Liver (tissue), 9 donors: ENCODE results near the gene HOXD11. TPM values are rescaled to one million over a fixed set of nuclear protein-coding genes. Genes with fewer than 3 reads are reported as not detected.

Source experiments
- DNase-seq: peaks from one replicate; pipeline ENCODE4 v3.0.0-alpha.2; 2017; ENCODE audit warnings: low spot score
- H3K27ac ChIP-seq, 2 donors: one replicate each; pipeline ENCODE4 v1.7.0; 2013; ENCODE audit warnings: inconsistent platforms in 2 of 2, low read length in 2 of 2, control low read depth in 1 of 2, low read depth in 1 of 2, mild to moderate bottlenecking in 1 of 2
- H3K27me3 ChIP-seq, 4 donors: one replicate each; pipeline versions ENCODE4 v1.6.1 to v1.7.0; 2013; ENCODE audit warnings: low read length in 3 of 4, inconsistent platforms in 1 of 4, mild to moderate bottlenecking in 1 of 4, moderate library complexity in 1 of 4; ENCODE audit not compliant: control insufficient read depth in 4 of 4, insufficient read depth in 4 of 4
- H3K36me3 ChIP-seq, 4 donors: one replicate each; pipeline versions ENCODE4 v1.6.1 to v1.7.0; 2013; ENCODE audit warnings: low read length in 3 of 4, mild to moderate bottlenecking in 3 of 4, low read depth in 1 of 4, moderate library complexity in 1 of 4; ENCODE audit not compliant: control insufficient read depth in 4 of 4, insufficient read depth in 3 of 4
- H3K4me1 ChIP-seq, 4 donors: one replicate each; pipeline versions ENCODE4 v1.6.1 to v1.7.0; 2013; ENCODE audit warnings: low read length in 3 of 4, mild to moderate bottlenecking in 3 of 4, moderate library complexity in 1 of 4; ENCODE audit not compliant: control insufficient read depth in 4 of 4, insufficient read depth in 4 of 4
- H3K4me3 ChIP-seq, 3 donors: one replicate each; pipeline versions ENCODE4 v1.6.1 to v1.7.0; 2013; ENCODE audit warnings: low read length in 3 of 3, control low read depth in 1 of 3, low read depth in 1 of 3, mild to moderate bottlenecking in 1 of 3
- H3K9ac ChIP-seq, 2 donors: one replicate each; pipeline ENCODE4 v1.7.0; 2013; ENCODE audit warnings: low read length in 2 of 2, mild to moderate bottlenecking in 2 of 2, moderate library complexity in 2 of 2, control low read depth in 1 of 2, low read depth in 1 of 2
- H3K9me3 ChIP-seq, 4 donors: one replicate each; pipeline versions ENCODE4 v1.6.1 to v1.7.0; 2013; ENCODE audit warnings: low read length in 3 of 4; ENCODE audit not compliant: control insufficient read depth in 4 of 4
- ATF3 ChIP-seq: IDR thresholded peaks from 2 replicates; pipeline ENCODE4 v1.6.1; 2016; ENCODE audit warnings: antibody characterized with exemption
- CTCF ChIP-seq: fragments of 150-350 bp; IDR thresholded peaks from 2 replicates; pipeline ENCODE4 v1.5.1; 2017; ENCODE audit warnings: improper control_type of control experiment, low read depth, low read length; ENCODE audit not compliant: missing input control
- EGR1 ChIP-seq, 2 donors: IDR thresholded peaks; 2 replicates each; pipeline ENCODE4 v1.6.1; 2016 to 2018; ENCODE audit warnings: antibody characterized with exemption in 2 of 2, low read depth in 2 of 2
- FOXA1 ChIP-seq: IDR thresholded peaks from 2 replicates; pipeline ENCODE4 v1.6.1; 2016; ENCODE audit warnings: antibody characterized with exemption
- NR2F2 ChIP-seq: IDR thresholded peaks from 2 replicates; pipeline ENCODE4 v1.6.1; 2016; ENCODE audit warnings: antibody characterized with exemption
- RAD21 ChIP-seq, 2 donors: IDR thresholded peaks; 2 replicates each; pipeline ENCODE4 v1.6.1; 2016; ENCODE audit warnings: antibody characterized with exemption in 2 of 2, mild to moderate bottlenecking in 2 of 2
- YY1 ChIP-seq: IDR thresholded peaks from 2 replicates; pipeline ENCODE4 v1.6.1; 2016; ENCODE audit warnings: antibody characterized with exemption, mild to moderate bottlenecking
- WGBS: extraction: QIAGEN DNeasy Blood & Tissue Kit; methylation state at CpG from one replicate; pipeline ENCODE4 v1.1.7; 2013; 5-methylcytosine and 5-hydroxymethylcytosine counted together
- polyA plus RNA-seq, 2 donors: library from polyadenylated mRNA; stranded (reverse) in 1 of 2; unstranded in 1 of 2; fragments of 200-250 nt in 1 of 2; fragments of >200 nt in 1 of 2; fragmentation: Nextera tagmentation in 1 of 2; extraction: Ambion mirVana in 1 of 2; gene quantifications; one replicate each; pipeline versions ENCODE4 v1.2.1 to v1.2.3, GENCODE V29; 2013 to 2015
- total RNA-seq, 2 donors: library from RNA; depleted of rRNA; stranded (reverse); fragments of >200 nt; gene quantifications; one replicate each; pipeline ENCODE4 v1.2.3, GENCODE V29; 2014
- donor health status: healthy.
- donor health status: healthy.
- donor health status: healthy.
- donor health status: healthy.
- donor health status: healthy.

The HOXD11 gene
- total and polyA plus RNA-seq, 4 donors, result not detected

- H3K4me1 ChIP-seq, result peaks cover 7 to 18% (median 13%) of the 10 kb centered on the region in 4 donors
- WGBS, result 8% methylated on average over 48 of the region's 48 CpGs
- H3K36me3 ChIP-seq, result no peaks in the 10 kb centered on the region
- TF ChIP-seq FOXA1 (no peak), RAD21 (IDR thresholded peaks at IDR 0.05) (peak; percentile 90 to 94), CTCF (peak; percentile 72), YY1 (no peak), EGR1 (IDR thresholded peaks at IDR 0.05; ENCODE audit: low read depth in 2 of 2) (no peak)
- H3K9me3 ChIP-seq, result no peaks in the 10 kb centered on the region
- peaks cover 5 to 27% (median 20%) of the 10 kb centered on the region in 4 donors for H3K27me3 ChIP-seq
- H3K4me3 ChIP-seq, result peak overlapping the region in 2 of 3 donors; percentile 52 to 59
- H3K27ac ChIP-seq, result no peak overlapping the region
- peak; percentile 71 for DNase-seq
- no peak overlapping the region for H3K9ac ChIP-seq
These were observed 33.6 kb downstream of the HOXD11 start for GRCh38 chr2:176140513-176141317.

GRCh38 chr2:176142281-176142680 lies 35.2 kb downstream of the HOXD11 start:
- Histone ChIP-seq H3K9me3 (no peaks in the 10 kb centered on the region), H3K36me3 (no peaks in the 10 kb centered on the region), H3K27ac (no peak overlapping the region), H3K4me3 (no peak overlapping the region), H3K9ac (no peak overlapping the region), H3K4me1 (peaks cover 3 to 11% (median 8%) of the 10 kb centered on the region in 4 donors), H3K27me3 (peaks cover 5 to 28% (median 23%) of the 10 kb centered on the region in 4 donors)
- DNase-seq, result no peak
- no peak for TF ChIP-seq NR2F2
- TF ChIP-seq ATF3, result no peak
- 89% methylated on average over 2 of the region's 2 CpGs for WGBS

- H3K9ac ChIP-seq, result no peak overlapping the region
- 34% methylated on average over 4 of the region's 4 CpGs for WGBS
- H3K4me3 ChIP-seq, result no peak overlapping the region
- peaks cover 0 to 25% (median 18%) of the 10 kb centered on the region in 4 donors for H3K27me3 ChIP-seq
- H3K4me1 ChIP-seq, result peaks cover 1 to 14% (median 5%) of the 10 kb centered on the region in 4 donors
- no peak for TF ChIP-seq CTCF
- no peak for DNase-seq
- no peaks in the 10 kb centered on the region for H3K9me3 ChIP-seq
- no peaks in the 10 kb centered on the region for H3K36me3 ChIP-seq
- no peak overlapping the region for H3K27ac ChIP-seq
These were observed 38.2 kb downstream of the HOXD11 start for GRCh38 chr2:176145085-176145969.
